ENCODE measurements around the gene SLC15A3.

The SLC15A3 gene

DNA sequence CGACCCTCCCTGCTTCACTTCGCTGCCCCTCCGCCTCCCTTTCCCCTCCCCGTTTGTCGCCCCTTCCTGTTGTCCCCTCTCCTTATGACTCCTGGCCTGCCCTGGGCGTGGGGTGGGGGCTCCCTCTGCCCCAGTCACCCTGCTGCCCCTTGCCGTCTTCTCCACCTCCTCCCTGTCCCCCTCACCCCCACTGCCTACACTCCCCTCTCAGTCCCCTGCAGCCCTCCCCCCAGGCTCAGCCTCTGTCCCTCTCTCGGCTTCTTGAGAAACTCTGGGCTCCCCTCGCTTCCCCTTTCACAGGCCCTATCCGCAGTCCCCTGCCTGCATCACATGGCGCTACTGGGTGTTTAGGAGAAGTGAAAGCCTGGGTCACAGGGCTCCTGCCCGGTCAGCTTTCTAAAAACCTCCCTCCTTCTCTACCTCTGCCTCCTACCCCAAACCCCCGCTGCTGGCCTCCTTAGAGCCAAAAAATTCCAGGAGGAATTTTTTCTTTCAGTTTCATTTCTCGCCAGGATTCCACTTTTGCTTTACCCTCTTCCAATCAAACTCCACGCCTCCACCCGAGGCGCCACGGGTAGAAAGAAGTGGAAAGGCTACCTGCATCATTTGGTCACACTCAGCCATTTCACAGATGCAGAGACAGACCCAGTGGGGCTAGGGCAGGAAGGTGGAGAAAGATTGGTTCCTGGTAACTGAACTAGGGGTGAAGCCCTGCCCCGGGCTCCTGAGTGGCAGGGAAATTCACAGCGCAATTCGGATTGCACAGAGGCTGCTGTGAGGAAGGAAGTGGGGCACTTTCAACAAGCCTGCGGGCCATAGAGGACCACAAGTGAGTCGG, at the start of gene SLC15A3:
TSS of gene SLC15A3 (minus strand) at position 273 of the 838 bp plus-strand sequence. CDS start 625 bp downstream, outside the sequence.
- DNase-seq (ENCODE audit: low read depth in 2 of 2): peak in 1 of 2 donors; percentile 20

DNA sequence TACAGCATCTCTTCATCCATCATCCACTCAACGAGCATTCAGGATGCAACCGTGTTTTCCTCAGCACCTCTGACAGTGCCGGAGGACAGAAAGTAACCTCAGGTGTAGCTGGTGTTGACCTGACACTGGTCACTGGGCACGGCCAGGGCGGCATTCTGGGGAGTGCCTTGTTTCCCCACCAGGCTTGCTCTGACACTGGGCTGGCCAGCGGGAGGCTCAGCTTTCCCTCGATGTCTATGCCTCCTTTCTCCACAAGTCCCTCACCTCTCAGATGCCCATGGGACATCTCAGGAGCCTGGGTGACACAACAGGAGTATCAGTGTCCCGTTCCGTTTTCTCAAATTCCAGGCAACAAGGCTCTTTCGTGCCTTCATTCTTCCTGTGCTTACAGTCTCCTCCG, 48.5 kb upstream of the SLC15A3 start:
- DNase-seq (ENCODE audit: low read depth in 2 of 2): no peak

DNA sequence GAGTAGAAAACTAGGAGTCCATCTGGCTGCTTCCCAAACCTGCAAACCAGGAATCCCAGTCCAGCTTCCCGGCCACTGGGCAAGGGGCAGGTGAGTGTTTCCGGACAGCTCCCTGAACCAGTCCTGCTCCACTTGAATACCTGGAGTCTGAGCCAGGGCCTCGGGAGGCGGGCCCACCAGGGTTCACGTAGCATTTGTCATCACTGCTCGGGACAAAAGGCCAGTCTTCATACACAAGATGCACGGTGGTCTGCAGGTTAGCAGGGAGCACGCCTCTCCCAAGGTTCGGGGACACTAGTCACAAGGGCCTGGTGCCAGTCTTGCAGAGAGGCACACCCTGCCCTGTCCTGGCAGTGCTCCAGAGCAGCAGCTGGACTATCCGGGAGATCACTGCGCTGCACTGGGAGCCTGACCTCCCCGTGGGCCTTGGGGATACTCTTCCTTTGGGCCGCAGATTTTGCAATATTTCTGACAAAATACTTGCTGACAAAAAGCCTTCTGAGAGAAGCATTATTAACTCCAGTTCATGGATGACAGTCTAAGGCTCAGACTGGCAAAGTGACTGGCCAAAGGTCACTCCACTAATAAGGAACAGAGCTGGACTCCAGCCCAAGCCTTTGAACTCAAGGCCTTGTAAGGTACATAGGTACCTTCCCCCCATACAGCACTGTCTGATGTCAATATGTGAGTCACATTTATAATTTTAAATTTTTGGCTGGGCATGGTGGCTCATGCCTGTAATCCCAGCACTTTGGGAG, 44.6 kb upstream of the SLC15A3 start:
- DNase-seq (ENCODE audit: low read depth in 2 of 2): no peak

DNA sequence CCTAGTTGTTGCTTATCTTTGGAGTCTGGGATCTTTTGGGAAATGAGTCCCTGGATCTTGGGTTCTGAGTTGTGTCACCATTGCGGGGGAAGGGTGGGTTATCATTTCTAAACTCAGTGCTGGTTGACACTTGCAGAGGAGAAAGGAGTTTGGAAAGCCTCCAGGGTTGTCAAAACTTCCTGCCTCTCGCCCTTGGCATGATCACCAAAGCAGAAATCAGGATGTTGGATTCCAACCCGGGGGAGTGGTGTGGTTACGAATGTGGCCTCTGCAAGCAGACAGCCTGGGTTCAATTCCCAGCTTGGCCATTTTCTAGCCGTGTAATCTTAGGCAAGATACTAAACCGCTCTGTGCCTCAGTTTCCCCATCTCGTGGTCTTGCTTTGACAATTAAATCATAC, 43.8 kb upstream of the SLC15A3 start:
- no peak for DNase-seq (ENCODE audit: low read depth in 2 of 2)

DNA sequence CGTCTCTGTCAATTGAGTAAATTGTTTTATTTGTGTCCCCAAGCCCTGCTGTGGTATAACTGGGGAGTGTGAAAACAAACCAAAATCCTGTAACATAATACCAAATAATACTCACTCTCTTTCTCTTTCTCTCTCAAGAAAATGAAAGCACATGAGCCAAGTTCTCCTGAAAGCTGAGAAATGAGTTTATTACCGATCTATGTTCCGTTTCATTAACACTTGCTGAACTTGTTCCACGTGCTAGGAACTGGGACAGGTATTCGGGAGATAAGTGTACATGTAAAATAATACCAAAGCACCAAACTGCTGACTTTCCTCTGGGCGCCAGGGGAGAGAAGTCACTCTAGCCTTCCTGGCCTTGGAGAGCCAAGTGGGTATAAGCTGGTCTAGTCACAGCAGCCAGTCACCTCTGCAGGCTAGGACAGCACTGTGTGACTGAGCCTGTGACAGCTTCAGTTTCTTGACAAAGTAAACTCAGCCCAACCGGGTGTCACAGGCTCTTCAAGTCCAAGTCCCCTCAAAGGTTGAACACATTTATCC, 42.6 kb upstream of the SLC15A3 start:
- DNase-seq (ENCODE audit: low read depth in 2 of 2): no peak

DNA sequence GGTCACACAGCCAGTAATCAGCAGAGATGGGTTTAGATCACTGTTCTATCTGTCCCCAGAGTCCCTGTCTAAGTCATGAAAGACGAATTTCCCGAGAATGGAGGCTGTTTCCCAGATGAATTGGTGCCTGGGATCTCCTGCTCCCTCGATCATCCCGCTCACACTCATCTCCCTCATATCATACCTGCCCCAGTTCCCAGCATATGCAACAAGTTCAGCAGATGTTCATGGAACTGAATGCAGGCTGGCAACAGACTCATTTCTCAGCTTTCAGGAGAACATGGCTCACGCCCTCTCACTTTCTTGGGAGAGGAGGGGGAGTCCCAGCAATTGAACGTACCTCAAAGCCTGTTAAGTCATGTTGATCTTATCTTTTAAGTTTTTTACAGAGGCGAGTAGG, 41.6 kb upstream of the SLC15A3 start:
- DNase-seq (ENCODE audit: low read depth in 2 of 2): no peak

DNA sequence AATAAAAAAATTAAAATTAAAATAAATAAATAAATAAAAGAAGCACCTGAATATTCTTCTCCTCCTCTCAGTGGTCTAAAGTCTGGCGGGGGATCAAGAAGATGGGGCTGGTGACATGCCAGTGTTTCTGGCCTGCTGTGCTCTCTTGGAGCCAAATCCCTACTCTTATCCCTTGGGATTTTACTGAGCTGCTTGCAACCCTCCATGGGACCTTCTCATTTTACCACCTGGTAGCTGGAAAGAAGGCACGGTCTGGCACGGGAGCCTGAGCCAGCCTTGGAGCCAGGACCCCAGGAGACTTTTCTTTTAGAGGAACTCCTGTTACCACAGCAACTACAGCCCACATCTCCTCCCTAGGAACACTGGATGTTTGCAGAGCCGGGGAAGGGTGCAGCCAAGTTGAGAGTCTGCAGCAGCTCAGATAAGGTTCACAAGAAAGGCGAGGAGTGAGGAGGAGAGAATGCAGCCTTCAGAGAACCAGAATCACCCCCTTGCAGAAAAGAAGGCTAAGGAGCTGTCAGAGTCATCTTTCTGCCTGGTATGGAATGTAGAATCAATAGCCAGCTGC, 41.0 kb upstream of the SLC15A3 start:
- DNase-seq (ENCODE audit: low read depth in 2 of 2): no peak

DNA sequence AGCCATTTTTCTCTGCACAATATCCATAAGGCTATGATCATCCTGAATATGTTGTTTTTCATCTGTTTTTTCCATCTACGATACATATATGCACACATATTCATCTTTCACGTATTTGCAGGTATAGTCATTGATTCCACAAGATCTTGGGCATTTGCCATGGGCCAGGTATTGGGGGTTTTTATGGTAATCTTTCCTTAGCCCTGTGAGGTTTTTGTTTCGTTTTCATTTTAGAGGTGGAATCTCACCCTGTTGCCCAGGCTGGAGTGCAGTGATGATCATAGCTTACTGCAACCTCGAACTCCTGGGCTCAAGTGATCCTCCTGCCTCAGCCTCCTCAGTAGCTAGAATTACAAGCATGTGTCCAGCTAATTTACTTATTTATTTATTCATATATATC, 39.5 kb upstream of the SLC15A3 start:
- no peak for DNase-seq (ENCODE audit: low read depth in 2 of 2)

DNA sequence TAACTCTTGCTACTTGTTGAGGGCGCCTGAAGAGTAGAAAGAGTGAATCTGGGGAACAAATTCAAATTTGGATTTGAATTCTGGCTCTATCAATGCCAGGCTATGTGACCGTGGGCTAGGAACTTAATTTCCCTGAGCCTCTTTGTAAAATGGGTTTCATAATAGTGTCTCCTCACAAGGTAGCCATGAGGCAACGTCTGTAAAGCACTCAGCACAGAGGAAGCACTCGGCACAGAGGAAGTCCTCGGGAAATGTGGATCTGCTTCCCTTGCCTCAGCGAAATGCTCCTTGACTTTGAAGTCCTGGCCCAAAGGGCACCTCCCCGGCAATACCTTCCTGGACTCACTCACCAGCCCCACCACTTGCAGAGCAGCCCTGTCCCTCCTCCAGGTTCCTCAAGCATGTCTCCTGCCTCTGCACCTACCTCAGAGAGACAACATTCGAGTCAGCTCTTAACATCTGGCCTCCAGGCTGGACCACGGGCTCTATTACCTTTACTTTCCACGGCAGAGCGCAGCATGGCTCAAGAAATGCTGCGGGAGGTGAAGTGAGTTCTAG, 37.2 kb upstream of the SLC15A3 start:
- DNase-seq (ENCODE audit: low read depth in 2 of 2): no peak

DNA sequence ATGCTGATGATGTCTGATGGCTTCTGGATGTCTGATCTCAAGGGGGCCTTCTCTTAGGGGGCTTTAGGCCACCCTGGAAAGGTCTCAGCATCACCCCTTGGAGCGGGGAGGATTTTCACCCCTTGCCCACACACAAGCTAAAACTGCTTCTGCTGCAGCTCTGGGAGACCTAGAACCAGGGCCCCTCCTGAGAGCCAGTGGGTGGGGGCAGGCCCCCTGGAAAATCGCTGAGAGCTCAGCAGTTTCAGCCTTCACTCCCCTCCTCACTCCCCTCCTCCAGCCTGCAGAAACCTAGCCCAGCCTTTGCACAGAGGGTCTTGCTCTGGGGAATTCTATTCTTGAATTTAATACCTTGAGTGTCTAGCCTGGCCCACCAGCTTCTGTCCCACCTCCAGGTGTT, 36.7 kb upstream of the SLC15A3 start:
- DNase-seq (ENCODE audit: low read depth in 2 of 2): no peak

DNA sequence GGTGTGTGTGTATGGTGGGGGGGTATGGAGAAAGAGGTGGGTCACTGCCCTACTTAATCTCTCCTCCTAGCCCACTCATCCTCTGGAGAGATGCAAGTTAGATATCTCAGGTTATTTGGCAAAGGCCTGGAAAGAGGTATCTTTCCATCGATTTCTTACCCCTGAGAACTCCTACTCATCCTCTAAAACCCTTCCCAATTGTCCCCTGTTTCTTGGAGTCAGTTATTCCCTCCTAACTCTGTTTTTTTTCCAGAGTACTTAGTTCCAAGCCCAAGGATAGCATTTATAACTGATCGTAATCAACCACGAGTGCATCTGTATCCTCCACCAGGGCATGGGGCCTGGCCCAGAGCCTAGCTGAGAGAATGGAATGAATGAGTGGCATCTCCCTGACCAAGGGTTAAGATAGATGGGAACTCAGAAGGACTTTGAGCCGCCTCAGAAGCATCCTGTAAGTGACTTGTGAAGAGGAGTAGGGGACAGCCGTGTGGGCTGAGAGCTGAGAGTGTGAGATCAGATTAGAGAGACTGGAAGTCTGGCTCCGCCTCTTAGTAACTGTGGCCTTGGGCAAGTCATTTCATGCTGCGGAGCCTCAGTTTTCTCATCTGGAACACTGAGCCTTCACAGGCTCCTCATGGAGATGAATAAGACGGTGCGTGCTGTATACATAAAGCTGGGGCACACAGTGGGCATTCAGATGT, 35.8 kb upstream of the SLC15A3 start:
- no peak for DNase-seq (ENCODE audit: low read depth in 2 of 2)

DNA sequence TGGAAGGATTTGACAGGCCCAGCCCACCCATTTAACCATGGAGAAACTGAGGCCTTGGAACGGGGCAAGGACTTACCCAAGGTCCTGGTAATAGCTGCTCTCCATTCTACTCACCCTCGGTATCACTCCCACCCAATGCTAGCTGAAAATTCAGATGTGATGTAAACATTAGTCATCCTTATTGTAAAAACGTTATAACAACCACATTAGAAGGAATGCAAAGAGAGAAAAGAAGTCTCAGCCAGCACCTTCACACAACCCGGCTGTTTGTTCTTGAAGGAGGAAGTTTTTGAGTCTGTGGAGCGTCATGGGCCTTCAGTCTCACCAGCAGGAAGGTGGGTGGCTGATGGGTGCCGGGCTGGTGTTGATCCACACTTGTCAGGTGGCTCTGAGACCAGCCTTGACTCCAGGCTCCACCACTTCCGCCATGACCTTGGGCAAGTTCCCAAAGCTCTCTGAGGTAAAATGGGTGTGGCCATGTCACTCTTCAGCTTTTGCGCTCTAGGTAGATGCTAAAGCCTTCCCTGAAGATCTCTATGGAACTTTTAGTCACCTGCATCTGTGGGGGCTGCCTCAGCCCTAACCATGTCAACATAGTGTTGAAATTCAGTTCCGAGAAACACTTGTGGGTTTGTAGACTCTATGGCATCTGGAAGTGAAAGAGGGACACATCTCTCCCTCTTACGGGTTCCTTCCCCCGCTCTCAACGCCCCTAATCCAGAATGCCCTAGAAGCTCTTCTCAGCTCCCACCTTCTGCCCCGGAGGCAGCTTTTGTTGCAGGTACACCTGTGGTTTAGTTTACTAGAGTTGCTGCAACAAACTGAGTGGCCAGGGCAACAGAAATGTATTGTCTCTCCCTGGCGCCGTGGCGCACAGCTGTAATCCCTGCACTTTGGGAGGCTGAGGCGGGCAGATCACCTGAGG, 34.3 kb upstream of the SLC15A3 start:
- peak; percentile 63 to 66 for DNase-seq (ENCODE audit: low read depth in 2 of 2)

DNA sequence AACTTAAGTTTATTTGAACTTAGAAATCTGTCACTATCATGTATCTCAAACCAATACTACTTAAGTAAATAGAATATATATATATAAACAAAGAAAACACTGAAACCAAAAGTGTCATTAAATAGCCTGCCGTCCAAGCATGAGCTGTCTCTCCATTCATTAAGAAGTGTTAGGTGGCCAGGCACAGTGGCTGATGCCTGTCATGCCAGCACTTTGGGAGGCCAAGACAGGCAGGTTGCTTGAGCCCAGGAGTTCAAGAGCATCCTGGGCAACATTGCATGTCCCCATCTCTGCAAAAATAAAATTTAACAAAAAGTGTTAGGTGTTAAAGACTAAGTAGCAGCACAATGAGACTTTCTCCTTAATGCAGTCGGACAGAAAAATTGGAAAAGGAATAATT, 33.5 kb upstream of the SLC15A3 start:
- no peak for DNase-seq (ENCODE audit: low read depth in 2 of 2)

DNA sequence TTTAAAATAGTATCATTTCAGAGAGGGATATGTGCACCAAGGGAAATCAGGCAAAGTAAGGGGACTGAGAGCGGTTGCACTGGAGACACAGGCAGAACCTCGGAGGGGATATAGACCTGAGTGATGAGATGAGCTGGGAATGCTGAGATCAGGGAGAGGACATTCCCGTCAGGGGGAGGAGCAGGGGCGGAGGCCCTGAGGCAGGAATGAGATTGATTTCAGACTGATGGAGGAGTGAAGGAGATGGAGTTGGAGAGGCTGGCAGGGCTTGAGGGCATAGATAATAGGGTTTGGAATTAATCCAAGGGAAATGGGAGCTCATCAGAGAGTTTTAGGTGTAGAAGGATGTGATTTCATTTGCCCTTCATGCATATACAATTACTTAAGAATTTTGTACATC, 32.7 kb upstream of the SLC15A3 start:
- no peak for DNase-seq (ENCODE audit: low read depth in 2 of 2)

DNA sequence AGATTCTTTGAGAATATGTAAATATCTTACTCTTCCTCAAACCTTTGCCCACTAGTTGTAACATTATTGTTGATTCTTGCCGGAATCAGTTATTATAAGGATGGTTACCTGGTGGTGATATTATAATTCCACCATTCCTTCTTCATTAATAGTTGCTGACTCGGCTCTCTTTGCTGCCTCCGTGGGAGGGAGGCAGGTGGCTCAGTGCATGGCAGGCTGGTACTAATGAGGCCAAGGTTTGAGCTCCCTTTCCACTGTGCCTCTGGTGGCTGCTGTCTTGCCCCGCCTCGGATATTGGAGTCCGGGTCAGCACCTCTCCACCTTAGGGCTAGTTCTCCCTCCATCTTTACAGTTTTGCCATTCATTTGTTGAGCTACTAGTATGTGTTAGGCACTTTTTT, 32.2 kb upstream of the SLC15A3 start:
- DNase-seq (ENCODE audit: low read depth in 2 of 2): no peak

DNA sequence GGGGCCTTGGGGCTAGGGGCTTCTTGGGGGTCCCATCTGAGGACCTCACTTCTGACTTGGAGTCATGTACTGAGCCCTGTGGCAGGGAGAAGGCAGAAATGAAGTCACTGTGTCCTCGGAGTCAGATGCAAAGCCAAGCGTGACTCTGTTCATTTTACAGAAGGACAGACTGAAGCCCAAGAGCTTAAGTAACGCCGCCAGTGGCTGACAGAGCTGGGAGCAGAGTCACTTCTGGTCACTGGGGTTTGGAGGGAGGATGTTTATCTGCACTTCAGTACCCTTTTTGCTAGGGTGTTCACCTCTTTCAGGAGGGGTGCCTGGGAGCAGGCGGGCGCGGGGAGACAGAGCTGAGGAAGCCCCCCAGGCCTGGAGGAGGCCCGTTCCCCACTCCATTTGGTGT, 30.2 kb upstream of the SLC15A3 start:
- no peak for DNase-seq (ENCODE audit: low read depth in 2 of 2)

DNA sequence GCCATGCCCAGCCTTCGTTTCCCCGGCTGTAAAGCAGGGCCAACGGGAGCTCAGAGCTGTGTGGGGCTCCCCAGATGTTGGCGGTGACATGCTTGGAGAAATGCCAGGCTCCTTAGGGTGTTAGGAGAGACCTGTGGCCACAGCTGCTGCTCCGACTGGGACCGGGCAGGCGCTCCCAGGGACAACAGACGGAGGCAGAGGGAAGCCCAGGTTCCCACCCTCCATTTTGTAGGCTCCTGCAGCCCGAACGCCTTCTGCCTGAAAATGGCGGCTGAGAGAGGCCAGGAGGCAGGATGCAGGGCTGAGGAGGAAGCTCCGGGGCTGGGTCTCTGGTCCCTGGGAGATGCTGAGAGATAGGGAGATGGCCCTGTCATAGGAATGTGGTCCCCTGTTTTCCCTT, 29.5 kb upstream of the SLC15A3 start:
- DNase-seq (ENCODE audit: low read depth in 2 of 2): no peak

DNA sequence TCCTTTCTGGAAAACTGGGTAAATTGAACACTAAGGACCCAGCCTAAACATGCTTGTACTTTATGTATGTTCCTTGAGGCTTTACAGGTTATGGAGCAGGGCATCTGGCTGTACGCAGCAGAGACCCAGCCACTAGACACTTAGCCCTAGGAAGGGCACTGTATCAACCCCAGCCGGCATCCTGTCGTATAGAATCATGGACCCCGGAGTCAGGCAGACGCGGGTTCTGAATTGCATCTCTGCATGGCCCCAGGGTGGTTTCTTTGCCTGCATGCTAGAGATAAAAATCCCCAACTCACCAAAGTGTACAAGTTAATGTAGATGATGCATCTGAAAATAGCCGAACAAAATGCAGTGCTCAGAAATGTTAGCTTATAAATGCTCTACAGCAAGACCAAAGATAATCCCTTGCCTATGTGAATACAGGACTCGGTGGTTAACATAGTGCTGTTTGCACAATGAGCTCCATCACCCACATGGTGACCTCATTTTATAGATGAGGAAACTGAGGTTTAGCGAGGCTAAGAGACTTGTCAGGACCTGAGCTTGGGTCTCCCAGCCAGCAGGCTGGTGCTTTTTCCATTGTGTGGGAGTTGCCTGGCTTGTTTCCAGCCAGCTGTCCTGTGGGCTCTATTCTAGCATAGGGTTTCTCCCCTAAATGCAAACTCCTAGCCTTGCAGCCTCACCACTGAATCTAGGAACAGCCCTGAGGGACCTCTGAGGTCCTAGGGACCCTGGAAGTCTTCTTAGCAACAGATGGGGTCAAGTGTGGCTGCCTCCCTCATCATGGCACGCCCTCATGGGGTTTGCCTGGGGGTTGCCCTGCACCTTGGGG, 26.8 kb upstream of the SLC15A3 start:
- DNase-seq (ENCODE audit: low read depth in 2 of 2): peak in 1 of 2 donors; percentile 23

DNA sequence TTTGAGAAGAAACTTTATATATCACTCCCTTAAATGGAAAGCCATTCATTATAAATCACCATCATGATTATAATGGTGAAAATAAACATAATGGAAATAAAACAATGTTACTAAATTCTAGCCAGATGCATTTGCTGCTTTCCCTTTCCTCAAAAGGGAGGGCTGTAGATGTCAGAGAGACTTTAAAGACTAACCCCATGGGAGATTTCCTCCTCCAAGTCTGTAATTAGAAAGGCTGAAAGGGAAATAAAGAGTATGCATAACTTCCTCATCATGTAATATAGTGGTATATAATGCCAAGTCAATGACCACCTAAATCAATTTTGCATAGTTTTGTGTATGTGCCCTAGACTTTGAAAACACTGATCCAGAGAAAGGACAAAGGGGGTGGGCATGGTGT, 25.9 kb upstream of the SLC15A3 start:
- no peak for DNase-seq (ENCODE audit: low read depth in 2 of 2)

DNA sequence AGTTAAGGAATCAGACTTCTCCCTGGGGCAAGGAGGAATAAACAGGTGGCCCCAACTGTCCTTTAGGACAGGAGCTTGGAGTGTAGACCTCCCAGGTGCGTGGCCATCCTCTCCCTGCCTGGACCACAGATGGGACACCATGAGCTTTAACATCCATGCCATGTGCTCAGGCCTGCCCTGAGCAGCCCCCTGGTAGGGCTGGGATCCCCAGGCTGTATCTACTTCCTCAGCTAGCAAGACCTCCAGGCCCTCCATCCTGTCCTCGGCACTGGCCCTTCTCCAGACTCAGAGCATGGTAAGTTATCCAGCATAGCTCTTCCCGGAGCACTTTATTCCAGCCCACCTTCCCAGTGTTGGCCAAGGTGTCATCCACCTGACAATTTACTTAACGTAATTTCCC, 25.2 kb upstream of the SLC15A3 start:
- no peak for DNase-seq (ENCODE audit: low read depth in 2 of 2)

Measured in stimulated activated CD8-positive, alpha-beta memory T cell treated with anti-CD3 and anti-CD28 coated beads, Interleukin-7, amount 100 ng/mL, for 1 hour (primary cell).